Activated CD8-positive, alpha-beta T cell treated with anti-CD3 and anti-CD28 coated beads for 36 hours (primary cell): ENCODE data around the gene GPC5. TPM values are rescaled to one million over a fixed set of nuclear protein-coding genes. Genes with fewer than 3 reads are reported as not detected.

Experiments
- ATAC-seq: fragments of 200-7000 bp; cut with Tn5 transposase; one replicate; pipeline ENCODE4 v1.10.0; 2021; ENCODE audit warnings: mild to moderate bottlenecking, moderate library complexity
- CTCF ChIA-PET: fragments of 350-600 bp; sonication (Branson Sonifier 250); formaldehyde crosslinking; loops from one replicate; lab custom pipeline; 2021; ENCODE audit warnings: antibody characterized with exemption; lab: Charles Lee
- POLR2A ChIA-PET: fragments of 350-600 bp; sonication (Branson Sonifier 250); formaldehyde crosslinking; loops from one replicate; lab custom pipeline; 2021; ENCODE audit warnings: antibody characterized with exemption; lab: Charles Lee
- DNase-seq: peaks from one replicate; pipeline ENCODE4 v3.0.0-alpha.2; 2020
- H3K27ac Mint-ChIP-seq: one replicate; pipeline ENCODE4 v1.8.0; 2021; ENCODE audit warnings: mild to moderate bottlenecking, mixed read lengths
- H3K27me3 Mint-ChIP-seq: one replicate; pipeline ENCODE4 v1.8.0; 2021; ENCODE audit warnings: mixed read lengths
- H3K36me3 Mint-ChIP-seq: one replicate; pipeline ENCODE4 v1.8.0; 2021; ENCODE audit warnings: low read depth, mixed read lengths
- H3K4me1 Mint-ChIP-seq: one replicate; pipeline ENCODE4 v1.8.0; 2021; ENCODE audit warnings: low read depth, mixed read lengths
- H3K4me3 Mint-ChIP-seq: one replicate; pipeline ENCODE4 v1.8.0; 2021; ENCODE audit warnings: mild to moderate bottlenecking, moderate library complexity, mixed read lengths
- H3K9me3 Mint-ChIP-seq: one replicate; pipeline ENCODE4 v1.8.0; 2021; ENCODE audit warnings: mixed read lengths
- intact Hi-C: fragments of 100-400 bp; cut with micrococcal nuclease; formaldehyde crosslinking; loops from one replicate; pipeline ENCODE4 v1.10.0; 2022
- total RNA-seq, 2 experiments: library from RNA; stranded (reverse); gene quantifications; one replicate each; pipeline ENCODE4 v1.2.3, GENCODE V29; 2021
- TF ChIP-seq, protein P1 (sequence below): fragments of 200-600 bp; IDR thresholded peaks from one replicate; pipeline ENCODE4 v1.8.0; 2022; ENCODE audit warnings: antibody characterized with exemption, mild to moderate bottlenecking

Gene GPC5
- total RNA-seq, 2 experiments from 2014 or later: 0.13 to 0.14 TPM

DNA sequence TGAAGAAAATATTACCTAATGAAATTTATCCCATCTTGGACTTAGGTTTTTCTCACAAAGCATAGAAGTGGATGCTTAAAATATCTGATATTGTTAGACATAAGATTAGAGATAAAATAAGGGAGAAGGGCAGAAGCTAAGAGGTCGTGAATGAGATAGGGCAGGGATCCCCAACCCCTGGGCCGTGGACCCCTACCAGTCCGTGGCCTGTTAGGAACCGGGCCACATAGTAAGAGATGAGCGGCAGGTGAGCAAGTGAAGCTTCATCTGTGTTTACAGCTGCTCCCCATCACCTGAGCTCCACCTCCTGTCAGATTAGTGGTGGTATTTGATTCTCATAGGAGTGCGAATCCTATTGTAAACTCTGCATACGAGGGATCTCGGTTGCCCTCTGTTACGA lies 202.9 kb downstream of the GPC5 start:
- Mint-ChIP-seq H3K27ac (no peak overlapping the region), H3K27me3 (no peaks in the 10 kb centered on the region), H3K9me3 (no peaks in the 10 kb centered on the region), H3K4me1 (no peaks in the 10 kb centered on the region), H3K36me3 (no peaks in the 10 kb centered on the region), H3K4me3 (no peak overlapping the region)
- CTCF ChIA-PET: no interaction called here
- DNase-seq (no peak), ATAC-seq (no peak)
- intact Hi-C loops: no loop called here
- POLR2A ChIA-PET: no interaction called here
- TF ChIP-seq, protein P1, sequence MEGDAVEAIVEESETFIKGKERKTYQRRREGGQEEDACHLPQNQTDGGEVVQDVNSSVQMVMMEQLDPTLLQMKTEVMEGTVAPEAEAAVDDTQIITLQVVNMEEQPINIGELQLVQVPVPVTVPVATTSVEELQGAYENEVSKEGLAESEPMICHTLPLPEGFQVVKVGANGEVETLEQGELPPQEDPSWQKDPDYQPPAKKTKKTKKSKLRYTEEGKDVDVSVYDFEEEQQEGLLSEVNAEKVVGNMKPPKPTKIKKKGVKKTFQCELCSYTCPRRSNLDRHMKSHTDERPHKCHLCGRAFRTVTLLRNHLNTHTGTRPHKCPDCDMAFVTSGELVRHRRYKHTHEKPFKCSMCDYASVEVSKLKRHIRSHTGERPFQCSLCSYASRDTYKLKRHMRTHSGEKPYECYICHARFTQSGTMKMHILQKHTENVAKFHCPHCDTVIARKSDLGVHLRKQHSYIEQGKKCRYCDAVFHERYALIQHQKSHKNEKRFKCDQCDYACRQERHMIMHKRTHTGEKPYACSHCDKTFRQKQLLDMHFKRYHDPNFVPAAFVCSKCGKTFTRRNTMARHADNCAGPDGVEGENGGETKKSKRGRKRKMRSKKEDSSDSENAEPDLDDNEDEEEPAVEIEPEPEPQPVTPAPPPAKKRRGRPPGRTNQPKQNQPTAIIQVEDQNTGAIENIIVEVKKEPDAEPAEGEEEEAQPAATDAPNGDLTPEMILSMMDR: no peak

DNA sequence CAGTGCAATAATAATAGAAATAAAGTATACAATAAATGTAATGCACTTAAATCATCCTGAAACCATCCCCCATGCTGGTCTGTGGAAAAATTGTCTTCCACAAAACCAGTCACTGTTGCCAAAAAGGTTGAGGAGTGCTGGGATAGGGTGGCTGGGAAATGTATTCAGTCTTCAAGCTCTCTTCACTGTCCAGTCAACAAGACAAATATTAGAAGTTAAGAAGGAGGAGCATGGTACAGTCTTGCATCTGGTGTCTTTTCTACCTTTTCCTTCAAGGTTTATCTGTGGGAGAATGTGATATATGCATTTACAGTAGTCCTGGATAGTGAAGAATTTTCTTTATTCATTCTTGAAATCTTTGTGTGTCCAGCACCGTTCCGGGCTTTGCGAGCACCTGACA lies 203.4 kb downstream of the GPC5 start:
- H3K4me3 Mint-ChIP-seq: no peak overlapping the region
- TF ChIP-seq, protein P1: no peak
- no peaks in the 10 kb centered on the region for H3K4me1 Mint-ChIP-seq
- DNase-seq (no peak), ATAC-seq (no peak)
- intact Hi-C loops: no loop called here
- H3K27me3 Mint-ChIP-seq: no peaks in the 10 kb centered on the region
- no peaks in the 10 kb centered on the region for H3K36me3 Mint-ChIP-seq
- CTCF ChIA-PET: interaction anchor here (0.7 kb wide), 1 partner anchor 9 kb away, joined by 3 read pairs; no protein-coding TSS in a partner anchor
- no peak overlapping the region for H3K27ac Mint-ChIP-seq
- POLR2A ChIA-PET: no interaction called here
- H3K9me3 Mint-ChIP-seq: no peaks in the 10 kb centered on the region

DNA sequence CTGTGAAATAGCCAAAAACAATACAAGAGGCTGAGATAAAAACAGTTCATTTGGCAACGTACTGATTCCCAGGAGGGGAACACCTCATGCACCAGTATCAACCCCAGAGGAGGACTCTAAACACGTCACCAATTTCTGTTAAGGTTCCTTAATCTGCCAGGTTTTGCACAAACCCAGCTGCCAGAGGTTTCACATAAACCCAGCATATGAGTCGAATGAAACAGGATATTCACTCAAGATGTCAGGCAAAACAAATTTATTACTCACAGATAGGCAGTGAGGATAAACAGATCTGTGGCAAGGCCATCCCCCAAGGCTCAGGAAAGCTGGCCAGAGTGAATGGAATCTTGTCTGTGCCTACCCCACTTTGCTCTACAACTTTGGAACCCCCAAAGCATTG lies 210.9 kb downstream of the GPC5 start:
- ChIA-PET CTCF (no interaction called here), POLR2A (no interaction called here)
- H3K27ac Mint-ChIP-seq: no peak overlapping the region
- ATAC-seq (no peak), DNase-seq (no peak)
- H3K4me1 Mint-ChIP-seq: no peaks in the 10 kb centered on the region
- no peak overlapping the region for H3K4me3 Mint-ChIP-seq
- intact Hi-C loops: no loop called here
- H3K36me3 Mint-ChIP-seq: no peaks in the 10 kb centered on the region
- peaks cover 1% of the 10 kb centered on the region for H3K9me3 Mint-ChIP-seq
- TF ChIP-seq, protein P1: no peak
- no peaks in the 10 kb centered on the region for H3K27me3 Mint-ChIP-seq

DNA sequence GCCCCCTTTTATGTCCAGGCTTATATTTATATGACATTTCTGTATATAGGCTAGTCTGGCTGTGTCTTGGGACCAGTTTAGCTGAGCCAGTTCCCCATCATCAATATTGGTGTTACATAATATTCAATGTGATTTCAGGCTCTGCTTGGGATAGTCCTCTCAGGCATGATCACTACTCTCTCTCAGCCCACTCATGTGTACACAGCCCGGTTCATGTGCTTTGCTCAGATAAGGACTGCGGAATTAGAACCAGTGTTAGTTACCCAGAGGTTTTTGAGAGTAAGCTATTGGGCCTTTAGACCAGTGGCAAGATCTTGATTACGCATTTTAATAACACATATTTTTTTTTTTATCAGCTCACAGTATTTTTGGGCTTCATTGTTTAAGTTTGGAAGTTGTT lies 219.9 kb downstream of the GPC5 start:
- Mint-ChIP-seq H3K4me1 (no peaks in the 10 kb centered on the region), H3K36me3 (no peaks in the 10 kb centered on the region), H3K27me3 (no peaks in the 10 kb centered on the region), H3K4me3 (no peak overlapping the region), H3K9me3 (peaks cover 1% of the 10 kb centered on the region), H3K27ac (no peak overlapping the region)
- ChIA-PET CTCF (interaction anchor here (1.5 kb wide), 1 partner anchor 11 kb away, joined by 4 read pairs; no protein-coding TSS in a partner anchor), POLR2A (no interaction called here)
- intact Hi-C loops: no loop called here
- DNase-seq (no peak), ATAC-seq (no peak)
- TF ChIP-seq, protein P1: no peak

DNA sequence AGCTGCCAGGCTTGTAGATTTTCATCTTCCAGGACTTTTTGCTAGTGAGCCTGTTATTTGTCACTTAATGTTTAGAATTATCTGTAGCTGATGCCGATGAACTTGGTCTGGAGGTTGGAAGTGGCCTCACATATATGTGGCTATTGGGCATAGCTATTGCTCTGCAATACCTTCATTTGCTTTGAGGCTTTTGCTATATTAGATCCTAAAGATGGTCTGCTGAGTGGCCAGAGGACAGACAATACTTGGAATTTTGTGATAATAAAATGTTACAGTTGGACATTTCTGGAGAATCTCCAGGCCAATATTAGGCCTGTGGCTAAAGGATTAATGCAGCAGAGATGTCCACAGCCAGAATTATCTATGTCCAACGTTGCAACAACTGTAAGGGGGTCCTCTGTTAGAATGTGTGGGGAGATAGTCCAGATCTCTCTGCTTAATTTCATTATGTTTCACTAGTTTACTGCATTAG lies 222.3 kb downstream of the GPC5 start:
- Mint-ChIP-seq H3K27ac (no peak overlapping the region), H3K27me3 (no peaks in the 10 kb centered on the region), H3K9me3 (no peaks in the 10 kb centered on the region), H3K36me3 (no peaks in the 10 kb centered on the region), H3K4me3 (no peak overlapping the region), H3K4me1 (no peaks in the 10 kb centered on the region)
- ChIA-PET POLR2A (no interaction called here), CTCF (no interaction called here)
- no peak for ATAC-seq
- intact Hi-C loops: no loop called here
- DNase-seq: no peak
- TF ChIP-seq, protein P1: no peak
